OCI-LY3 (cell line): ENCODE results near the gene SFXN4.

Experiments
- EZH2phosphoT487 ChIP-seq: fragments of 200-600 bp; shearing (Covaris generic); IDR thresholded peaks from 2 replicates; pipeline ENCODE4 v1.6.1; 2018; ENCODE audit warnings: antibody characterized with exemption, mixed run types, low read depth
- TF ChIP-seq, protein P1 (sequence below): fragments of 200-600, 300-600 bp; sonication (generic); IDR thresholded peaks from 2 replicates; pipeline ENCODE4 v1.5.1; 2014; ENCODE audit warnings: antibody characterized with exemption, low read length, low read depth

DNA sequence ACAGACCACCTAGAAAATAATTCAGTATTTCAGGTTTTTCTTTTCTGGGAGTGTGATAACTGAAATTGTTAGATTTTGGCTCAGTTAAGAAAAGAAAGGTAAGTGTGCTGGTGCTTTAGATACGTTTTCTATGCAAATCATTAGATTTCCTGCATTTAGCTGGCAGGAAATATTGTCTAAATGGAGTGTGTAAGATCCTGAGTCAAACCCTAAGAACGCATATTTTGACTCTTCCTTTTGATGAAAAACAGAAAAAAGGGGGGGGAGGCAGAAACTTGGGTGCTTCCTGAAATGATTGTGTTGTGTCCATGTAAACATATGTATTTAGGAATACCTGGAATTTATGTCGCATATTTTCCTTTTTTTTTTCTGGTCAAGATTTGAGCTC is 43.0 kb upstream of the SFXN4 start:
- TF ChIP-seq, protein P1, sequence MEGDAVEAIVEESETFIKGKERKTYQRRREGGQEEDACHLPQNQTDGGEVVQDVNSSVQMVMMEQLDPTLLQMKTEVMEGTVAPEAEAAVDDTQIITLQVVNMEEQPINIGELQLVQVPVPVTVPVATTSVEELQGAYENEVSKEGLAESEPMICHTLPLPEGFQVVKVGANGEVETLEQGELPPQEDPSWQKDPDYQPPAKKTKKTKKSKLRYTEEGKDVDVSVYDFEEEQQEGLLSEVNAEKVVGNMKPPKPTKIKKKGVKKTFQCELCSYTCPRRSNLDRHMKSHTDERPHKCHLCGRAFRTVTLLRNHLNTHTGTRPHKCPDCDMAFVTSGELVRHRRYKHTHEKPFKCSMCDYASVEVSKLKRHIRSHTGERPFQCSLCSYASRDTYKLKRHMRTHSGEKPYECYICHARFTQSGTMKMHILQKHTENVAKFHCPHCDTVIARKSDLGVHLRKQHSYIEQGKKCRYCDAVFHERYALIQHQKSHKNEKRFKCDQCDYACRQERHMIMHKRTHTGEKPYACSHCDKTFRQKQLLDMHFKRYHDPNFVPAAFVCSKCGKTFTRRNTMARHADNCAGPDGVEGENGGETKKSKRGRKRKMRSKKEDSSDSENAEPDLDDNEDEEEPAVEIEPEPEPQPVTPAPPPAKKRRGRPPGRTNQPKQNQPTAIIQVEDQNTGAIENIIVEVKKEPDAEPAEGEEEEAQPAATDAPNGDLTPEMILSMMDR: no peak
- TF ChIP-seq EZH2phosphoT487: no peak
